ENCODE measurements around the gene SMAD3.
"Not testable (repeated sequence)": the region's sequence is repeated elsewhere in the genome, so short reads cannot be mapped to it uniquely, and the experiment has no call there.

The SMAD3 gene

GRCh38 chr15:67068710-67069400, 3.5 kb downstream of the SMAD3 start:
- TF ChIP-seq CTCF (IDR thresholded peaks at IDR 0.05; ENCODE audit: low read depth, low read length, missing control alignments), result no peak
- no peak overlapping the region; the same call in 1 of the 2 replicates for H3K4me3 ChIP-seq (ENCODE audit: low read depth, low read length)
- no peak for DNase-seq (ENCODE audit: low read depth)

- no peak for TF ChIP-seq CTCF (IDR thresholded peaks at IDR 0.05; ENCODE audit: low read depth, low read length, missing control alignments)
- no peak for DNase-seq (ENCODE audit: low read depth)
- no peak overlapping the region for H3K4me3 ChIP-seq (ENCODE audit: low read depth, low read length)
Measured at GRCh38 chr15:67070150-67070549, 4.7 kb downstream of the SMAD3 start.

- no peak for TF ChIP-seq CTCF (IDR thresholded peaks at IDR 0.05; ENCODE audit: low read depth, low read length, missing control alignments)
- DNase-seq (ENCODE audit: low read depth), result no peak
- H3K4me3 ChIP-seq (ENCODE audit: low read depth, low read length), result no peak overlapping the region
Measured at GRCh38 chr15:67070892-67071664, 5.7 kb downstream of the SMAD3 start.

GRCh38 chr15:67072442-67072841, 7.0 kb downstream of the SMAD3 start:
- no peak for TF ChIP-seq CTCF (IDR thresholded peaks at IDR 0.05; ENCODE audit: low read depth, low read length, missing control alignments)
- H3K4me3 ChIP-seq (ENCODE audit: low read depth, low read length), result no peak overlapping the region
- DNase-seq (ENCODE audit: low read depth), result no peak

- DNase-seq (ENCODE audit: low read depth), result no peak
- no peak for TF ChIP-seq CTCF (IDR thresholded peaks at IDR 0.05; ENCODE audit: low read depth, low read length, missing control alignments)
- H3K4me3 ChIP-seq (ENCODE audit: low read depth, low read length), result no peak overlapping the region
Measured at GRCh38 chr15:67072958-67073357, 7.6 kb downstream of the SMAD3 start.

- DNase-seq (ENCODE audit: low read depth), result no peak
- H3K4me3 ChIP-seq (ENCODE audit: low read depth, low read length), result no peak overlapping the region
- TF ChIP-seq CTCF (IDR thresholded peaks at IDR 0.05; ENCODE audit: low read depth, low read length, missing control alignments), result no peak
Measured at GRCh38 chr15:67074886-67075229, 9.5 kb downstream of the SMAD3 start.

GRCh38 chr15:67075555-67076135, 10.2 kb downstream of the SMAD3 start:
- not testable (repeated sequence) for H3K4me3 ChIP-seq (ENCODE audit: low read depth, low read length)

More at GRCh38 chr15:67075555-67076135, 10.2 kb downstream of the SMAD3 start:
- DNase-seq (ENCODE audit: low read depth), result not testable (repeated sequence)
